Bone marrow (tissue), 2 donors: ENCODE data around the gene GABBR2.
"Not testable (repeated sequence)": the region's sequence is repeated elsewhere in the genome, so short reads cannot be mapped to it uniquely, and the experiment has no call there.

Experiments used
- DNase-seq, 2 donors: peaks; one replicate each; lab custom pipeline; 2025; lab: John Stamatoyannopoulos, UW

The GABBR2 gene

GRCh38 chr9:98289614-98290201 lies 419.0 kb downstream of the GABBR2 start:
- DNase-seq, result no peak

- no peak for DNase-seq
Observed at GRCh38 chr9:98288881-98289280, 419.9 kb downstream of the GABBR2 start.

- no peak for DNase-seq
Observed at GRCh38 chr9:98287384-98287783, 421.4 kb downstream of the GABBR2 start.

GRCh38 chr9:98285446-98285845 lies 423.3 kb downstream of the GABBR2 start:
- DNase-seq, result no peak

- no peak for DNase-seq
Observed at GRCh38 chr9:98284754-98285153, 424.0 kb downstream of the GABBR2 start.

- DNase-seq, result not testable (repeated sequence)
Observed at GRCh38 chr9:98283143-98283542, 425.6 kb downstream of the GABBR2 start.

GRCh38 chr9:98281281-98281680 lies 427.5 kb downstream of the GABBR2 start:
- DNase-seq, result no peak

GRCh38 chr9:98280574-98280973 lies 428.2 kb downstream of the GABBR2 start:
- no peak for DNase-seq

- DNase-seq, result no peak
Observed at GRCh38 chr9:98280162-98280561, 428.6 kb downstream of the GABBR2 start.

GRCh38 chr9:98276907-98277469 lies 431.7 kb downstream of the GABBR2 start:
- no peak for DNase-seq

- DNase-seq, result no peak
Observed at GRCh38 chr9:98275159-98275558, 433.6 kb downstream of the GABBR2 start.

- DNase-seq, result no peak
Observed at GRCh38 chr9:98272083-98272482, 436.7 kb downstream of the GABBR2 start.

GRCh38 chr9:98271479-98271878 lies 437.3 kb downstream of the GABBR2 start:
- DNase-seq, result no peak

- not testable (repeated sequence) for DNase-seq
Observed at GRCh38 chr9:98270284-98270683, 438.5 kb downstream of the GABBR2 start.

- DNase-seq, result not testable (repeated sequence)
Observed at GRCh38 chr9:98269652-98270051, 439.1 kb downstream of the GABBR2 start.

GRCh38 chr9:98267556-98267955 lies 441.2 kb downstream of the GABBR2 start:
- not testable (repeated sequence) for DNase-seq

GRCh38 chr9:98264516-98264915 lies 444.2 kb downstream of the GABBR2 start:
- DNase-seq, result no peak

- DNase-seq, result peak; percentile 7 to 76
Observed at GRCh38 chr9:98263482-98264357, 445.0 kb downstream of the GABBR2 start.

GRCh38 chr9:98263080-98263479 lies 445.7 kb downstream of the GABBR2 start:
- DNase-seq, result no peak

- no peak for DNase-seq
Observed at GRCh38 chr9:98262056-98262455, 446.7 kb downstream of the GABBR2 start.

- no peak for DNase-seq
Observed at GRCh38 chr9:98260635-98261034, 448.1 kb downstream of the GABBR2 start.

GRCh38 chr9:98259791-98260190 lies 448.9 kb downstream of the GABBR2 start:
- DNase-seq, result no peak

- DNase-seq, result peak in 1 of 2 donors; percentile 23
Observed at GRCh38 chr9:98256756-98257155, 452.0 kb downstream of the GABBR2 start.
